HG03342 (cell line): Measurements from ENCODE around the gene PRR16.

Experiments used
- ATAC-seq: cut with Tn5 transposase; IDR thresholded peaks from one replicate; pipeline ENCODE4 v1.9.1; 2021; ENCODE audit warnings: mild to moderate bottlenecking, moderate library complexity; ENCODE audit not compliant: unreplicated experiment

The PRR16 gene

GRCh38 chr5:120512791-120513650, 48.9 kb downstream of the PRR16 start:
- no peak for ATAC-seq

- ATAC-seq, result no peak
Observed at GRCh38 chr5:120516805-120517204, 52.7 kb downstream of the PRR16 start.

- no peak for ATAC-seq
Observed at GRCh38 chr5:120517607-120518252, 53.6 kb downstream of the PRR16 start.

GRCh38 chr5:120518581-120518980, 54.5 kb downstream of the PRR16 start:
- no peak for ATAC-seq

- ATAC-seq, result no peak
Observed at GRCh38 chr5:120527251-120527650, 63.2 kb downstream of the PRR16 start.

- ATAC-seq, result no peak
Observed at GRCh38 chr5:120528609-120529008, 64.5 kb downstream of the PRR16 start.

- no peak for ATAC-seq
Observed at GRCh38 chr5:120529386-120529785, 65.3 kb downstream of the PRR16 start.

- ATAC-seq, result no peak
Observed at GRCh38 chr5:120531215-120531614, 67.1 kb downstream of the PRR16 start.

- ATAC-seq, result no peak
Observed at GRCh38 chr5:120532835-120533234, 68.7 kb downstream of the PRR16 start.

- ATAC-seq, result no peak
Observed at GRCh38 chr5:120533581-120533980, 69.5 kb downstream of the PRR16 start.

- ATAC-seq, result no peak
Observed at GRCh38 chr5:120535900-120536299, 71.8 kb downstream of the PRR16 start.

- ATAC-seq, result no peak
Observed at GRCh38 chr5:120538149-120538548, 74.0 kb downstream of the PRR16 start.

- no peak for ATAC-seq
Observed at GRCh38 chr5:120538644-120539043, 74.5 kb downstream of the PRR16 start.

GRCh38 chr5:120539471-120539870, 75.4 kb downstream of the PRR16 start:
- ATAC-seq, result no peak

GRCh38 chr5:120540097-120540496, 76.0 kb downstream of the PRR16 start:
- ATAC-seq, result no peak

- ATAC-seq, result no peak
Observed at GRCh38 chr5:120544043-120544442, 79.9 kb downstream of the PRR16 start.

GRCh38 chr5:120545007-120545406, 80.9 kb downstream of the PRR16 start:
- no peak for ATAC-seq

- no peak for ATAC-seq
Observed at GRCh38 chr5:120545951-120546350, 81.9 kb downstream of the PRR16 start.

GRCh38 chr5:120546922-120547321, 82.8 kb downstream of the PRR16 start:
- ATAC-seq, result no peak

- no peak for ATAC-seq
Observed at GRCh38 chr5:120550358-120550757, 86.3 kb downstream of the PRR16 start.

GRCh38 chr5:120552638-120553037, 88.5 kb downstream of the PRR16 start:
- no peak for ATAC-seq

GRCh38 chr5:120555345-120555744, 91.2 kb downstream of the PRR16 start:
- no peak for ATAC-seq
